GM12875 (cell line): ENCODE data around the gene LRR1.

ENCODE experiments used
- H3K4me3 ChIP-seq: one replicate; pipeline ENCODE4 v1.5.1; 2011; ENCODE audit warnings: low read depth, low read length, control low read depth
- TF ChIP-seq, protein P1 (sequence below): IDR thresholded peaks from 2 replicates; pipeline ENCODE4 v1.5.1; 2011; ENCODE audit warnings: low read depth, mild to moderate bottlenecking, control low read depth, inconsistent platforms, low read length, moderate library complexity, borderline replicate concordance; ENCODE audit not compliant: insufficient read depth

LRR1 gene

DNA sequence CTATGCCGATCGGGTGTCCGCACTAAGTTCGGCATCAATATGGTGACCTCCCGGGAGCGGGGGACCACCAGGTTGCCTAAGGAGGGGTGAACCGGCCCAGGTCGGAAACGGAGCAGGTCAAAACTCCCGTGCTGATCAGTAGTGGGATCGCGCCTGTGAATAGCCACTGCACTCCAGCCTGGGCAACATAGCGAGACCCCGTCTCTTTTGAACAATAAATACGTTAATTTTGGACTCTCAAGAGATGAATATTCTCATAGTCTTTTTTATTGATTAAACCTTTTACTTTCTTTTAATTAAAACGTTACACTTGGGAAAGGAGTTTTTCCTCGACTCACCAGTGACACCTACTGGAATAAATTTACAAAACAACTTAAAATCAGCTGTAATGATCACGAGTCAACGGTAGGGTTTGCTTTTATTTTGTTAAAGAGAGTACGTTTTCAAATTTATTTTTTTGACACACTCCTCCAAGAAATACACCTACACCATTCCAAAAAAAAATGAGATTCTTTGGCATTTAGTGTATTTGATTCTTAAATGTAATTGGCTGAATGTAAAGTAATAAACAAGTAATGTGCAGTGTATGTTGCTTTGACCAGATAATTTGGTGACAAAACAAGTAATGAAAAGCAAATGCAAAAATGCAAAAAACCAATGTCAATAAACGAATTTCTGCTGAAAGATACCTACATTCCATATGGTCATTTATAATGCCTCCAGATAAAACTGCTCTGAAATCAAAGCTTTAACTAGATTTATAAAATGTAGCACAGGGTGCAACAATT is 11.9 kb upstream of the LRR1 start:
- no peak overlapping the region for H3K4me3 ChIP-seq
- TF ChIP-seq, protein P1, sequence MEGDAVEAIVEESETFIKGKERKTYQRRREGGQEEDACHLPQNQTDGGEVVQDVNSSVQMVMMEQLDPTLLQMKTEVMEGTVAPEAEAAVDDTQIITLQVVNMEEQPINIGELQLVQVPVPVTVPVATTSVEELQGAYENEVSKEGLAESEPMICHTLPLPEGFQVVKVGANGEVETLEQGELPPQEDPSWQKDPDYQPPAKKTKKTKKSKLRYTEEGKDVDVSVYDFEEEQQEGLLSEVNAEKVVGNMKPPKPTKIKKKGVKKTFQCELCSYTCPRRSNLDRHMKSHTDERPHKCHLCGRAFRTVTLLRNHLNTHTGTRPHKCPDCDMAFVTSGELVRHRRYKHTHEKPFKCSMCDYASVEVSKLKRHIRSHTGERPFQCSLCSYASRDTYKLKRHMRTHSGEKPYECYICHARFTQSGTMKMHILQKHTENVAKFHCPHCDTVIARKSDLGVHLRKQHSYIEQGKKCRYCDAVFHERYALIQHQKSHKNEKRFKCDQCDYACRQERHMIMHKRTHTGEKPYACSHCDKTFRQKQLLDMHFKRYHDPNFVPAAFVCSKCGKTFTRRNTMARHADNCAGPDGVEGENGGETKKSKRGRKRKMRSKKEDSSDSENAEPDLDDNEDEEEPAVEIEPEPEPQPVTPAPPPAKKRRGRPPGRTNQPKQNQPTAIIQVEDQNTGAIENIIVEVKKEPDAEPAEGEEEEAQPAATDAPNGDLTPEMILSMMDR = peak; percentile 50

DNA sequence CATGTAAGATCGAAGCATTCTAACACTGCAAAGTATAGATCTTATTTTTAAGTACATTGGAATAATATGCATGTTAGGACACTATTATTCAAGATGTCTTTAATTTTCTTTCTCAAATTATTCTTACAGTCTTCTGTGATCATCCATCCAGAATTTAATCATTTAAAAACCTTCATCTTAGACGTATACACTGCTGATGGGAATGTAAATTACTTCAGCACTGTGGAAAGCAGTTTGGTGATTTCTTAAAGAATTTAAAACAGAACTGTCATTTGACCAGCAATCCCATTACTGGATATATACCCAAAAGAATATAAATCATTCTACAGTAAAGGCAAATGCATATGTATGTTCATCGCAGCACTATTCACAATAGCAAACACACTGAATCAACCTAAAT is 9.4 kb upstream of the LRR1 start:
- TF ChIP-seq, protein P1 = no peak
- no peak overlapping the region for H3K4me3 ChIP-seq

DNA sequence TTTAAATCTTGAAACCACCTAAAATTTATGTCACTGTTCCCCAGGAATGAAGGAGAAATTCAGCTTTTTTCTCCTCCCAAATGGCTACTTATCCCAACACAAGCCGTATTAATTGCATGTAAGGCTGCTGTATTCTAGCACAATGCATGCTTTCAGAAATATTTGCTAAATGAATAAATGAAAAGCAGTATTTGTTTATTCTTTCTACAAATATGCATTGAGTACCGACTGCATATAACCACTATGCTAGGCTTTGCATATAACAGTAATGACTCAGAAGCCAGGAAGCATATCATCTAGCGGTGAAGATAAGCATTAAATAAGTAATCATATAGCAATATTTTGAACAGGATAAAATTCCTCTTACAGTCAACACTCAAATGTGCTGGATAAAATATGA is 5.7 kb upstream of the LRR1 start:
- no peak overlapping the region for H3K4me3 ChIP-seq
- TF ChIP-seq, protein P1 = no peak

DNA sequence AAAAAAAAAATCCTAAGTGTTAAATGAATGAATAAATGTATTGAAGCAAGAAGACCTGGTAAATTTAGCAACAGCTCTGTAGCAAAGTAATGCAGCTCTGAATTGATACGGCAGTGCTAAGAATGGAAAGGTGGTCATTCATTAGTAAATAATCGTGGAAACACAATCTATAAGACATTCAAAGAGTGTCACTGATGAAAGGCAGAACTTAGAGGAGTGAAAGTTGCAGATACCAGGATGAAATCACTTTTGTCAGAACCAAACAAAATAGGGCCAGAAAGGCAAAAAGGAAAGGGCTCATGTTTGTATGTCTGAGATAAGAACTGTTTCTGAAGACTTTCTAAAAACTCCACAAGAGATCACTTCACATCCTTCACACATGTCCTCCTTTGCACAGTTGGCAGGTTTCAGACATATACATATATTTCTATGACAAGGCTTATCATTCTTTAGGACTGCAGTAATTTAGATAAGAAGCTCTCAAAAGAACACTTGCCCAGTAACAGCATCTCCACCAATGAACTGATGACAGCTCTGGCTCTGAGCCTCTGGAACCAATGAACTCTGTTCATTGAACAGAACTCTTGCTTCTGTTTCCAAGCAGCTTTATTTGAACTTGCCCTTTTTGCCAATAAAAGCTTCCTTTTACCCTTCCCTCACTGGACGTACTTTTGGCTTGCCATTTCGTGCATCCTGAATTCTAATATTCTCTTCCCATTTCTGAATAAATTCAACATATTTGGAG is 4.2 kb upstream of the LRR1 start:
- no peak overlapping the region for H3K4me3 ChIP-seq
- TF ChIP-seq, protein P1 = no peak

DNA sequence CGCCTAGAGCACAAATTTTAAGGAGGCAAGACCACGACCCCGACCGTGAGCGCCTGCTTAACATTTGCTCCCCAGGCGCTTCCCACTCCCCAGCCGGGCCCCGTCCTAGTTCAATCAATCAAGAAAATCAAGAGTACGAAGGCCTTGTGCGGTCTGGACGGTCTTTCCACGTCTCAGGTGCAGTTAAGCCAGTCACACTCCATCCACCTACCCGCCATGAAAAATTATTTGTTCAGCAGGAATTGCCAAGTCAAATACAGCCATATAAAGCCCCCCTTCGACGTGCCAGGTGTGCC is 603 bp upstream of the LRR1 start:
- H3K4me3 ChIP-seq = peak overlapping the region; percentile 86
- TF ChIP-seq, protein P1 = no peak

DNA sequence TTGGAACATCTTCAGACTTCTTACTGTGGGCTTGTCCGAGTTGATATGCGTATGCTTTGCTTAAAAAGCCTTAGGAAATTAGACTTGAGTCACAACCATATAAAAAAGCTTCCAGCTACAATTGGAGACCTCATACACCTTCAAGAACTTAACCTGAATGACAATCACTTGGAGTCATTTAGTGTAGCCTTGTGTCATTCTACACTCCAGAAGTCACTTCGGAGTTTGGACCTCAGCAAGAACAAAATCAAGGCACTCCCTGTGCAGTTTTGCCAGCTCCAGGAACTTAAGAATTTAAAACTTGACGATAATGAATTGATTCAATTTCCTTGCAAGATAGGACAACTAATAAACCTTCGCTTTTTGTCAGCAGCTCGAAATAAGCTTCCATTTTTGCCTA is 8.8 kb downstream of the LRR1 start:
- no peak overlapping the region for H3K4me3 ChIP-seq
- TF ChIP-seq, protein P1 = no peak

DNA sequence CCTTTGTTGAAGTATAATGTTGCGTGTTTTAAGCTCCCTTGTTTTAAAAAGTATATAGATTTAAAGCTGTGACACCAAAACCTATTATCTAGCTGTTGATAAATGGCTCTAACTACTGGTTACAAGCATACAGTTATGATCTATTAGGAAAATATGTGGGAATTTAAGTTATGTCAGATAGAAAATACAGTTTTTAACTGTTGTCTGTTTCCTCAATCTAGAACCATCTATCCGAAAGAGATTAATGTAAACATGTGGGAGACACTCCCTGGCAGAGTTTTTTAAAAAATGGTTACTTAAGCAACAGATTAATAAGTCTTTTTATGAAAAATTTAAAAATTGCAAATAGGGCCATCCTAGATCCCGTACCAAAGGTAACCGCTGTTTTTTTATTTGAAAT is 13.5 kb downstream of the LRR1 start:
- TF ChIP-seq, protein P1 = no peak
- H3K4me3 ChIP-seq = no peak overlapping the region
